Hematopoietic multipotent progenitor cell treated with erythropoietin and hydrocortisone succinate and interleukin-3 and kit ligand, for 17 days (in vitro differentiated cells): ENCODE data around the gene TXN.
"Not testable (repeated sequence)": the region's sequence is repeated elsewhere in the genome, so short reads cannot be mapped to it uniquely, and the experiment has no call there.

ENCODE experiments used
- DNase-seq: peaks from one replicate; pipeline ENCODE4 v3.0.0-alpha.2; 2015; ENCODE audit warnings: low spot score

TXN gene

GRCh38 chr9:110208031-110208430 lies 48.3 kb downstream of the TXN start, which contains the start of gene C9orf152:
Gene C9orf152 (minus strand): TSS chr9:110208159. CDS start chr9:110207579, 580 bp downstream.
- no peak for DNase-seq

- DNase-seq = no peak
Measured at GRCh38 chr9:110207071-110207641, 49.2 kb downstream of the TXN start.

- DNase-seq = no peak
Measured at GRCh38 chr9:110206389-110206788, 49.9 kb downstream of the TXN start.

- DNase-seq = peak; percentile 23
Measured at GRCh38 chr9:110205612-110206011, 50.7 kb downstream of the TXN start.

- DNase-seq = no peak
Measured at GRCh38 chr9:110202232-110202631, 54.1 kb downstream of the TXN start.

GRCh38 chr9:110199643-110200042 lies 56.7 kb downstream of the TXN start:
- DNase-seq = no peak

GRCh38 chr9:110198357-110198756 lies 58.0 kb downstream of the TXN start:
- no peak for DNase-seq

GRCh38 chr9:110197330-110198187 lies 58.7 kb downstream of the TXN start:
- DNase-seq = no peak

- not testable (repeated sequence) for DNase-seq
Measured at GRCh38 chr9:110196084-110196499, 60.2 kb downstream of the TXN start.
